Measurements from ENCODE around the gene NPAS2.

DNA sequence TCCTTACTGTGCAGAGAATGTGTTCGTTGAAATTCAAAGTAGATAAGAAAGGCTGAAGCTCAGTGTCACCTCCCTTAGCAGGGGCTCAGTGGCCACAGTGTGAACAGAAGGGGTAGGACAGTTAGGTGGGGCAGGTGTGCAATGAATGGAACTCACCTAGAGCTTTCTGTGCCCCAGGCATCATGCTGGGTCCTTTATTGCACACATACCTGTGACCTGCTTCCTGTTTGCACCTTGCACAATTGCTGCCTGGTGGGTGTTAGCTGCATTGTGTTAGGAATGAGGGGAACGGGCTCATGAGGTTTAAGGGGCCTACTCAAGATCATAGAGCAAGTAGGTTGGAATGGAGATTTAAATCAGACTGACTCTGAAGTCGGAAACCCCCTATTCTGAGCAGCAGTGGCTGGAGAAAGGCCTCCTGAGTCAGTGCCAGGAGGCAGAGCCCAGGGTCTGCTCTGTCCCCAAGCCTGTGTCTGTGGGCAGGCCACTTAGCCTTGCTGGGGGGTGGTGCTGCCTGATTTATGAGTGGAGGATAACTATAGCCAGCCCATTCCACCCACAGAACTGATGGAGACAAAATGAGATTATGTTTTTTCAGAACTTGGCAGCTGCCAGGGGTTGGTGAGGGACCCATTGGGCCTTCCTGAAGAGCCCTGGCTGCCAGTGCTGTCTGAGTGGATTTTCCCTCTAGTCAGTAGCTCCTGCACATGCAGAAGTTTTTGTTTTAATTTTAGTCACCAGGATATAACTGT, 76.2 kb downstream of the NPAS2 start:
- TF ChIP-seq, protein P1, sequence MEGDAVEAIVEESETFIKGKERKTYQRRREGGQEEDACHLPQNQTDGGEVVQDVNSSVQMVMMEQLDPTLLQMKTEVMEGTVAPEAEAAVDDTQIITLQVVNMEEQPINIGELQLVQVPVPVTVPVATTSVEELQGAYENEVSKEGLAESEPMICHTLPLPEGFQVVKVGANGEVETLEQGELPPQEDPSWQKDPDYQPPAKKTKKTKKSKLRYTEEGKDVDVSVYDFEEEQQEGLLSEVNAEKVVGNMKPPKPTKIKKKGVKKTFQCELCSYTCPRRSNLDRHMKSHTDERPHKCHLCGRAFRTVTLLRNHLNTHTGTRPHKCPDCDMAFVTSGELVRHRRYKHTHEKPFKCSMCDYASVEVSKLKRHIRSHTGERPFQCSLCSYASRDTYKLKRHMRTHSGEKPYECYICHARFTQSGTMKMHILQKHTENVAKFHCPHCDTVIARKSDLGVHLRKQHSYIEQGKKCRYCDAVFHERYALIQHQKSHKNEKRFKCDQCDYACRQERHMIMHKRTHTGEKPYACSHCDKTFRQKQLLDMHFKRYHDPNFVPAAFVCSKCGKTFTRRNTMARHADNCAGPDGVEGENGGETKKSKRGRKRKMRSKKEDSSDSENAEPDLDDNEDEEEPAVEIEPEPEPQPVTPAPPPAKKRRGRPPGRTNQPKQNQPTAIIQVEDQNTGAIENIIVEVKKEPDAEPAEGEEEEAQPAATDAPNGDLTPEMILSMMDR (IDR thresholded peaks at IDR 0.05), result no peak
- TF ChIP-seq EP300 (IDR thresholded peaks at IDR 0.05) (no peak), POLR2A (IDR thresholded peaks at IDR 0.05) (no peak), POLR2AphosphoS5 (IDR thresholded peaks at IDR 0.05) (no peak)

Data from upper lobe of left lung (tissue), 4 donors.